Hepatocyte (in vitro differentiated cells): ENCODE data around the gene FLVCR2.

Experiments
- EZH2phosphoT487 ChIP-seq: fragments of 200-600 bp; sonication (generic); IDR thresholded peaks from one replicate; pipeline ENCODE4 v1.6.1; 2018; ENCODE audit warnings: antibody characterized with exemption, mild to moderate bottlenecking, low read depth, moderate library complexity; ENCODE audit not compliant: unreplicated experiment, severe bottlenecking
- TF ChIP-seq, protein P1 (sequence below): fragments of 200-600 bp; sonication (generic); IDR thresholded peaks from 2 replicates; pipeline ENCODE4 v1.5.1; 2016; ENCODE audit warnings: antibody characterized with exemption, mild to moderate bottlenecking; ENCODE audit not compliant: poor library complexity

DNA sequence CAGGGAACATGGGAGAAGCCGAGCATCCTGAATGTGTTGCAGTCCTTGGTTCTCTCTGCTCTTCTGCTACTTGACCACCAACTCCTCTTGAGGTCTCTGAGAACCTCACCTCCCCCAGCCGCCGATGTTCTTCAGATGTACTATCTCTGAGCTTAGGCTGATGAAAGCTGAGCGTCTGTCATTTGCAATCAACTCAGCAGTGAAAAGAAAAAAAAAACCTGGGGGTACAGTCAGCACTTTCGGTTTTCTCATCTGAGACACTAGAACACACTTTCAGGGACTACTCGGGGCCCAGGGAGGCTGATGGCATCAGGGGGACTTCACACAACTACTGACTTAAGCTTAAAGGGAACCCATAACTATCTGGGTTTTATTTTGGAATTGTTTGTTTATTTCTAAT, 9.6 kb upstream of the FLVCR2 start:
- TF ChIP-seq, protein P1, sequence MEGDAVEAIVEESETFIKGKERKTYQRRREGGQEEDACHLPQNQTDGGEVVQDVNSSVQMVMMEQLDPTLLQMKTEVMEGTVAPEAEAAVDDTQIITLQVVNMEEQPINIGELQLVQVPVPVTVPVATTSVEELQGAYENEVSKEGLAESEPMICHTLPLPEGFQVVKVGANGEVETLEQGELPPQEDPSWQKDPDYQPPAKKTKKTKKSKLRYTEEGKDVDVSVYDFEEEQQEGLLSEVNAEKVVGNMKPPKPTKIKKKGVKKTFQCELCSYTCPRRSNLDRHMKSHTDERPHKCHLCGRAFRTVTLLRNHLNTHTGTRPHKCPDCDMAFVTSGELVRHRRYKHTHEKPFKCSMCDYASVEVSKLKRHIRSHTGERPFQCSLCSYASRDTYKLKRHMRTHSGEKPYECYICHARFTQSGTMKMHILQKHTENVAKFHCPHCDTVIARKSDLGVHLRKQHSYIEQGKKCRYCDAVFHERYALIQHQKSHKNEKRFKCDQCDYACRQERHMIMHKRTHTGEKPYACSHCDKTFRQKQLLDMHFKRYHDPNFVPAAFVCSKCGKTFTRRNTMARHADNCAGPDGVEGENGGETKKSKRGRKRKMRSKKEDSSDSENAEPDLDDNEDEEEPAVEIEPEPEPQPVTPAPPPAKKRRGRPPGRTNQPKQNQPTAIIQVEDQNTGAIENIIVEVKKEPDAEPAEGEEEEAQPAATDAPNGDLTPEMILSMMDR = no peak
- no peak for TF ChIP-seq EZH2phosphoT487
